ENCODE measurements around the gene ESRP2. TPM values are rescaled to one million over a fixed set of nuclear protein-coding genes. Genes with fewer than 3 reads are reported as not detected.

ESRP2 gene
- total RNA-seq, 1 experiment from 2014 or later, result 27.0 TPM

DNA sequence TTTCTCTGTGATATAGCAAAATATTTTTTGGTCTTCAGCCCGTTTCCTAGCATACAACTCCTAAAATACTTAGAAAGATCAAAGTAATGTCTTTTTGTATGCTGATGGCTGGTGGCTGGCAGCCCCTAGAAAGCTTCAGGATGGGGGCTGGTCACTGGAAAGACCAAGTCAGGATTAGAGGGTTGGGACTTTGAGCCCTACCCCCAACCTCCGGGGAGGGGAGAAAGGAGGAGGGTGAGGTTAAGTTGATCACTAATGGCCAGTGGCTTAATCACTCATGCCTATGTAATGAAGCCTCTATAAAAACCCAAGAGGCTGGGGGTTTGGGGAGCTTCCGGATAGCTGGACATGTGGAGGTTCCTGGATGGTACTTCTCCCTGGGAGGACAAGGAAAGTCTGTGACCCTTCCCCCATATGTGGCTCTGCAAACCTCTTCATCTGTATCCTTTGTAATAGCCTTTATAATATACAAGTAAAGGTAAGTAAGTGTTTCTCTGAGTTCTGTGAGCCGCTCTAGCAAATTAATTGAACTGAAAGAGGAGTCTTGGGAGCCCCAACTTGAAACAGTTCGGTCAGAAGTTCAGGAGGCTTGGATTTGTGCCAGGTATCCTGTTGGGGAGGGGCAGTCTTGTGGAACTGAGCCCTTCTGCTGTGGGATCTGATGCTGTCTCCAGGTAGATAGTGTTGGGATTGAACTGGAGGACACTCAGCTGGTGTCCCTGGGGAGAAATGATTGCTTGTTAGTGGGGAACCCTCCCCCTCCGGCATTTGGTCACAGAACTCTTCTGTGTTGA is 31.9 kb upstream of the ESRP2 start:
- ATAC-seq, result no peak
- no peaks in the 10 kb centered on the region; the same call in 1 of the 2 replicates for H3K36me3 ChIP-seq (ENCODE audit: control insufficient read depth, insufficient read depth, low read length)
- TF ChIP-seq REST (IDR thresholded peaks at IDR 0.05; ENCODE audit: insufficient read depth in 1 of 2, low read depth in 2 of 2, low read length in 1 of 2), result no peak
- TF ChIP-seq, protein P1, sequence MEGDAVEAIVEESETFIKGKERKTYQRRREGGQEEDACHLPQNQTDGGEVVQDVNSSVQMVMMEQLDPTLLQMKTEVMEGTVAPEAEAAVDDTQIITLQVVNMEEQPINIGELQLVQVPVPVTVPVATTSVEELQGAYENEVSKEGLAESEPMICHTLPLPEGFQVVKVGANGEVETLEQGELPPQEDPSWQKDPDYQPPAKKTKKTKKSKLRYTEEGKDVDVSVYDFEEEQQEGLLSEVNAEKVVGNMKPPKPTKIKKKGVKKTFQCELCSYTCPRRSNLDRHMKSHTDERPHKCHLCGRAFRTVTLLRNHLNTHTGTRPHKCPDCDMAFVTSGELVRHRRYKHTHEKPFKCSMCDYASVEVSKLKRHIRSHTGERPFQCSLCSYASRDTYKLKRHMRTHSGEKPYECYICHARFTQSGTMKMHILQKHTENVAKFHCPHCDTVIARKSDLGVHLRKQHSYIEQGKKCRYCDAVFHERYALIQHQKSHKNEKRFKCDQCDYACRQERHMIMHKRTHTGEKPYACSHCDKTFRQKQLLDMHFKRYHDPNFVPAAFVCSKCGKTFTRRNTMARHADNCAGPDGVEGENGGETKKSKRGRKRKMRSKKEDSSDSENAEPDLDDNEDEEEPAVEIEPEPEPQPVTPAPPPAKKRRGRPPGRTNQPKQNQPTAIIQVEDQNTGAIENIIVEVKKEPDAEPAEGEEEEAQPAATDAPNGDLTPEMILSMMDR (IDR thresholded peaks at IDR 0.05), result no peak
- BruUV-seq (replicated peaks), result TSS peak; percentile 20
- in situ Hi-C loops (cut with HindIII; ENCODE audit: low pct_unique_long_range_greater_than_20kb, low sequenced_read_pairs) (no loop called here), intact Hi-C loops (cut with micrococcal nuclease; ENCODE audit: unreplicated experiment) (no loop called here)
- DNase-seq (ENCODE audit: low read depth, low spot score), result no peak
- ChIA-PET POLR2A (no interaction called here), CTCF (no interaction called here)
- no peak overlapping the region for H3K4me3 ChIP-seq (ENCODE audit: low read depth in 2 of 2, low read length in 2 of 2)
- H3K27me3 ChIP-seq (ENCODE audit: control insufficient read depth, insufficient read depth, low read length), result no peaks in the 10 kb centered on the region
- peaks cover 17% of the 10 kb centered on the region for H3K4me1 ChIP-seq (ENCODE audit: control insufficient read depth, insufficient read depth, low read length)
- H3K9me3 ChIP-seq (ENCODE audit: control insufficient read depth, insufficient read depth, low read depth, low read length), result no peaks in the 10 kb centered on the region
- H3K27ac ChIP-seq (ENCODE audit: low read length), result peak overlapping the region; percentile 41; the same call in 1 of the 2 replicates

GRCh38 chr16:68265078-68265920 is 29.4 kb upstream of the ESRP2 start:
- ChIA-PET POLR2A (no interaction called here), CTCF (interaction anchor here (0.6 kb wide), 1 partner anchor 188 kb away, joined by 5 read pairs; no protein-coding TSS in a partner anchor)
- DNase-seq (ENCODE audit: low read depth, low spot score), result no peak
- peak; percentile 44 for ATAC-seq
- no peaks in the 10 kb centered on the region for H3K9me3 ChIP-seq (ENCODE audit: control insufficient read depth, insufficient read depth, low read depth, low read length)
- H3K4me1 ChIP-seq (ENCODE audit: control insufficient read depth, insufficient read depth, low read length), result peaks cover 17% of the 10 kb centered on the region
- intact Hi-C loops (cut with micrococcal nuclease; ENCODE audit: unreplicated experiment), result no loop called here
- peak overlapping the region; percentile 76 to 83 for H3K4me3 ChIP-seq (ENCODE audit: low read depth in 2 of 2, low read length in 2 of 2)
- BruUV-seq (replicated peaks), result no TSS peak
- peak overlapping the region; percentile 84 for H3K27ac ChIP-seq (ENCODE audit: low read length)
- H3K36me3 ChIP-seq (ENCODE audit: control insufficient read depth, insufficient read depth, low read length), result no peaks in the 10 kb centered on the region; the same call in 1 of the 2 replicates
- no peaks in the 10 kb centered on the region for H3K27me3 ChIP-seq (ENCODE audit: control insufficient read depth, insufficient read depth, low read length)
- TF ChIP-seq REST (IDR thresholded peaks at IDR 0.05; ENCODE audit: insufficient read depth in 1 of 2, low read depth in 2 of 2, low read length in 1 of 2), result no peak
- TF ChIP-seq TCF7L2 (IDR thresholded peaks at IDR 0.05; ENCODE audit: low read depth, low read length), result peak; percentile 86
- in situ Hi-C loops (cut with HindIII; ENCODE audit: low pct_unique_long_range_greater_than_20kb, low sequenced_read_pairs), result no loop called here
